Lower leg skin (tissue), 4 donors: Measurements from ENCODE around the gene MAGOH. TPM values are rescaled to one million over a fixed set of nuclear protein-coding genes. Genes with fewer than 3 reads are reported as not detected.
"Not testable (repeated sequence)": the region's sequence is repeated elsewhere in the genome, so short reads cannot be mapped to it uniquely, and the experiment has no call there.

ENCODE experiments used
- DNase-seq, 2 donors: peaks; one replicate each; pipeline ENCODE4 v3.0.0-alpha.2; 2019; ENCODE audit warnings: low spot score in 2 of 2
- H3K4me3 ChIP-seq: fragments of 200-600 bp; sonication (generic); 2 replicates; pipeline ENCODE4 v1.5.1; 2017; ENCODE audit warnings: mild to moderate bottlenecking, low read depth; ENCODE audit not compliant: poor library complexity, severe bottlenecking
- CTCF ChIP-seq, 3 donors: fragments of 450-650 bp; IDR thresholded peaks; one replicate each; pipeline ENCODE4 v1.5.1; 2016; ENCODE audit warnings: antibody characterized with exemption in 3 of 3, mild to moderate bottlenecking in 3 of 3, moderate library complexity in 2 of 3
- POLR2A ChIP-seq, 2 donors: fragments of 450-650 bp; IDR thresholded peaks; one replicate each; pipeline ENCODE4 v1.6.1; 2016 to 2017; ENCODE audit warnings: antibody characterized with exemption in 2 of 2, mild to moderate bottlenecking in 1 of 2, moderate library complexity in 1 of 2
- WGBS, 2 donors: methylation state at CpG; one replicate each; pipeline ENCODE4 v1.1.5; 2018; 5-methylcytosine and 5-hydroxymethylcytosine counted together
- intact Hi-C: fragments of 100-400 bp; cut with DNase I; formaldehyde crosslinking; loops from one replicate; pipeline ENCODE4 v1.15.0; 2023; ENCODE audit warnings: low total_unique reads
- total RNA-seq, 4 donors: library from RNA; depleted of rRNA; stranded (reverse); fragments of >200 nt; gene quantifications; one replicate each; pipeline ENCODE4 v1.1.0, GENCODE V29; 2016

Gene MAGOH
- total RNA-seq, 4 donors from 2014 or later = 15.2 to 33.7 (median 21.1) TPM

DNA sequence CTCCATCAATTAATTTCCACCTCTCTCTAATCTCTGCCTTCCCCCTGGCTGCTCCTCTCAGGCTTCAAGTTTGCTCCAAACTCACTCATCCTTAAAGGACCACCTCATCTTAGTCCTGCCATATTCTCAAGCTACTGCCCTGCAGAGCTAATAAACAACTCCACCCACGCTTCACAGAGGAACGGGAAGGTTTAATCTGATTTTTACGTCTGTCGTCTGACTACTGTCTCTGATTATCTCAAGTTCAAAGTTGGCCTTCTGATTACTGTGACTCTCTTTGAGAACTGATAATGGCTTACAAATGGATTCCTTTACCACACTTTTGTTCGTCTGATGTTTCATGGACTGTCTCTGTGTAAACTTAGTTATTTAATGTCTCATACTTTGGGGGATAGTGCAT, 49.3 kb downstream of the MAGOH start:
- no peak for DNase-seq
- no peak overlapping the region for H3K4me3 ChIP-seq
- intact Hi-C loops = no loop called here
- TF ChIP-seq CTCF (IDR thresholded peaks at IDR 0.05) = no peak
- 67 to 71% methylated on average over 5 of the region's 5 CpGs for WGBS, 2 donors

DNA sequence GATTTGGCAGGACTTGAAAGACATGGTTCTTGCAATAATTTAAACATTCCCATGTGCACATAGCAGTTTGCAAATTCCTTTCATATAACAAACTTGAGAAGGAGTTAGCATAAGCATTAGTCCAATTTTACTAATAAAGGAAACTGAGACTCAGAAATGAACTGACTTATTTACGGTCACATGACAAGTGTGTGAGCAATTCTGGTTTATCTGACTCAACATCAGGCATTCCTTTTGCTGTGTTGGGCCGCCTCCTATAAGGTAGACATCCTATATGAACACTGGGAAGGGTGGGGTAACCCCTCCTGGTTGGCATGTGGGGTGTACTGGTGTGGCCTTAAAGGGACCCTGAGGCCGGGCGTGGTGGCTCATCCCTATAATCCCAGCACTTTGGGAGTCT, 50.2 kb downstream of the MAGOH start:
- WGBS, 2 donors = 70 to 72% methylated on average over 4 of the region's 4 CpGs
- H3K4me3 ChIP-seq = no peak overlapping the region
- DNase-seq = no peak
- intact Hi-C loops = no loop called here
- no peak for TF ChIP-seq CTCF (IDR thresholded peaks at IDR 0.05)
- TF ChIP-seq POLR2A (IDR thresholded peaks at IDR 0.05) = no peak

DNA sequence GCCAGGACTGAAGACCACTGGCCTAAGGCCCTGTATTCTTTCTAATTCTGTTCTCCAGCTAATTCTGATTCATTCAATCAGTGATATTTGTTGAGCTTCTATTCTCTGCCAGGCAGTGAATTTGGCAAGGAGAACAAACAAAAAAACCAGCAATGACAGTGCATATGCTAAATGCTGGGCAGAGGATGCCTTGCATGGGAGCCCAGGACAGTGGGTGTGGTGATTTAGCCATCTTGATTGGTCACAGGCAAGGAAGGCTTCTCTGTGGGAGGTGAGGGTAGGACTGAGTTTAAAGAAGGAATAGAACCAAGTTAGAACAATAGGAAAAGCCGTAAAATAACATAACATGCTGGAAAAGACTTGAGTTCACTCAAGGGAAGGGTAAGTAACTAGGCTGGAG, 50.9 kb downstream of the MAGOH start:
- no peak overlapping the region for H3K4me3 ChIP-seq
- TF ChIP-seq POLR2A (IDR thresholded peaks at IDR 0.05) = no peak
- TF ChIP-seq CTCF (IDR thresholded peaks at IDR 0.05) = no peak
- WGBS, 2 donors = 65 to 79% methylated on average over 1 of the region's 1 CpG
- intact Hi-C loops = no loop called here
- DNase-seq = no peak

DNA sequence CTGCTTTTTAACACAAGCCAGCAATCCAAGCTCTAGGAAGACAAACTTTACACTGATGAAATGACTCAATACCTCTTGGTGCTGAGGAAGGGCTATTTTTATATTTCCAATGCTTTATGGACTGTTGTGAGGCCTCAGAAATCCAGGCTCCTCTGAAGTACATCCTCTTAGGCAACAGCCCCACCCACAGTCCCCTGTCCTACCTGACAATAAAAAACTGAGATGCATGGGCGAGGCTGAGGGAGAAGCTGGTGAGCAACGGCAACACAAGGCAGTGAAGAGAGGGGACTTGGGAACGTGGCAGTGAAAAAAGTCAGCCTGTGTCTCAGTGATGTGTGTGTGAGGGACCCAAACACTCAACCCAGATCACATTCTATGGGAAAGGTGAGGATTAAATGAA, 51.8 kb downstream of the MAGOH start:
- DNase-seq = no peak
- no peak overlapping the region for H3K4me3 ChIP-seq
- intact Hi-C loops = no loop called here
- TF ChIP-seq POLR2A (IDR thresholded peaks at IDR 0.05) = no peak
- TF ChIP-seq CTCF (IDR thresholded peaks at IDR 0.05) = no peak
- 71 to 81% methylated on average over 3 of the region's 3 CpGs for WGBS, 2 donors

DNA sequence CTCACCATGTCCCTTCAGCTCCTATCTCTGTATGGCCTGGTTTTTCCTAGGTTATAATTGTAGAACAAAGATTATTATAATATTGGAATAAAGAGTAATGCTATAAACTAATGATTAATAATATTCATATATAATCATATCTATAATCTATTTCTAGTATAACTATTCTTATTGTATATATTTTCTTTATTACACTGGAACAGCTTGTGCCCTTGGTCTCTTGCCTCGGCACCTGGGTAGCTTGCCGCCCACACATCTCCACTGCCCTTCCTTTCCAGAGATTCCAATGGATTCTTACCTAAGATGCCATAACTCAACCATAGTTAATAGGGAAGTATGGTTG, 52.4 kb downstream of the MAGOH start:
- DNase-seq, intact Hi-C loops, H3K4me3 ChIP-seq: not testable (repeated sequence)
- 72 to 84% methylated on average over 2 of the region's 2 CpGs for WGBS, 2 donors

DNA sequence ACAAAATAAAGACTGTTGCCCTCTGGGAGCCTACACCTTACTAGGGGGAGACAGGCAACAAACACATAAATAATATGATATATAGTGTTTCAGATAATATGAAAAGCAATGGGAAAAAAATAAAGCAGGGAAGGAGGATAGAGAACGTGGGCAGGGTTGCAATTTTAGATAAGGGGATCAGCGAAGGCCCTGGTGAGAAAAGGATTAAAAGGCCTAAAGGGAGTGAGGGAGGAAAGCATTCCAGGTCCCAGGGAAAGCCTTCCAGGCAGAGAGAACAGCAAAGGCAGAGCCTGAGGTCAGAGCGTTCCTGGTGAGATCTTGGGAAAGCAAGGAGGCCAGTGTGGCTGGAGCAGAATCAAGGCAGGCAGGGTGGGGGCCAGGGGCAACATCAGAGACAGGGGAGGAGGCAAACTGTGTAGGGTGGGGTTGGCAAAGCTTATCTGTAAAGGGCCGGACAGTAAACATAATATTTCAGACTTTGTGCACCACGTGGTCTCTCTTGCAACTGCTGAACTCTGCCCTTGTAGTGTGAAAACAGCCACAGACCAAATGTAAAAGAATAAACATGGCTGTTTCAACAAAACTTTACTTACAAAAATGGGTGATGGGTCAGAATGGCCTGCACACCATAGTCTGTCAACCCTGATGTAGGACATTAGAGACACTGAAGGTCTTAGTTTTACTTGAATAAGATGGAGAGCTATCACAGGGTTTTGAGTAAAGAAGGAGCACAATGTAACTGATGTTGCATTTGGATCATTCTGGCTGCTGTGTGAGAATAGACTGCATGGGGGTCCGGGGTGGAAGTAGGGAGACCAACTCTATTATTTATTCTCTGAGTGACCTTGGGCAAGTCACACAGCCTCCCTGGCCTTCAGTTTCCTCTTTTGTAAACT, 55.0 kb downstream of the MAGOH start:
- no peak overlapping the region for H3K4me3 ChIP-seq
- intact Hi-C loops = no loop called here
- TF ChIP-seq POLR2A (IDR thresholded peaks at IDR 0.05) (no peak), CTCF (IDR thresholded peaks at IDR 0.05) (peak in 1 of 3 donors; percentile 44)
- WGBS, 2 donors = 72 to 81% methylated on average over 6 of the region's 6 CpGs
- DNase-seq = no peak
